B cell (primary cell): Measurements from ENCODE around the gene GAMT. TPM values are rescaled to one million over a fixed set of nuclear protein-coding genes. Genes with fewer than 3 reads are reported as not detected.

ENCODE experiments used
- ATAC-seq: fragments of 200-7000 bp; cut with Tn5 transposase; one replicate; pipeline ENCODE4 v1.10.0; 2021; ENCODE audit warnings: low read depth, mild to moderate bottlenecking, moderate number of reproducible peaks, moderate library complexity
- CTCF ChIA-PET: fragments of 350-600 bp; sonication (Branson Sonifier 250); formaldehyde crosslinking; loops from one replicate; lab custom pipeline; 2021; ENCODE audit warnings: antibody characterized with exemption, inconsistent platforms; lab: Charles Lee
- POLR2A ChIA-PET: fragments of 350-600 bp; sonication (Branson Sonifier 250); formaldehyde crosslinking; loops from one replicate; lab custom pipeline; 2021; ENCODE audit warnings: antibody characterized with exemption; lab: Charles Lee
- DNase-seq: peaks from one replicate; pipeline ENCODE4 v3.0.0; 2013
- H2AFZ ChIP-seq: 2 replicates; pipeline ENCODE4 v1.6.1; 2012; ENCODE audit warnings: mild to moderate bottlenecking, low read depth, low read length; ENCODE audit not compliant: insufficient read depth, poor library complexity, severe bottlenecking
- H3K27ac ChIP-seq, 2 donors: 1 replicate in 1 of 2; 2 replicates in 1 of 2; pipeline ENCODE4 v1.5.1; 2012 to 2013; ENCODE audit warnings: low read length in 2 of 2, mild to moderate bottlenecking in 2 of 2, moderate library complexity in 1 of 2
- H3K27me3 ChIP-seq, 4 experiments: fragments of 200-600 bp in 1 of 4; sonication (generic) in 1 of 4; replicated peaks in 1 of 4; 1 replicate in 2 of 4; 2 replicates in 2 of 4; pipeline versions ENCODE4 v1.6.1 to v1.7.0; 2013 to 2016; ENCODE audit warnings: low read length in 3 of 4, mild to moderate bottlenecking in 2 of 4, mixed read lengths in 1 of 4, moderate library complexity in 1 of 4; ENCODE audit not compliant: insufficient read depth in 4 of 4, control insufficient read depth in 3 of 4; ENCODE audit errors: control extremely low read depth in 1 of 4
- H3K36me3 ChIP-seq, 2 experiments: replicated peaks in 1 of 2; 1 replicate in 1 of 2; 2 replicates in 1 of 2; pipeline versions ENCODE4 v1.6.1 to v1.7.1; 2013; ENCODE audit warnings: low read length in 1 of 2; ENCODE audit not compliant: insufficient read depth in 2 of 2, control insufficient read depth in 1 of 2; ENCODE audit errors: control extremely low read depth in 1 of 2, extremely low read depth in 1 of 2
- H3K4me1 ChIP-seq, 2 donors: fragments of 200-600 bp in 1 of 2; sonication (generic) in 1 of 2; 1 replicate in 1 of 2; 2 replicates in 1 of 2; pipeline versions ENCODE4 v1.5.1 to v1.6.1; 2013 to 2017; ENCODE audit warnings: low read length in 2 of 2; ENCODE audit not compliant: control insufficient read depth in 2 of 2, insufficient read depth in 2 of 2
- H3K4me2 ChIP-seq: replicated peaks from 2 replicates; pipeline ENCODE3; 2012; ENCODE audit warnings: mild to moderate bottlenecking, low read depth, low read length; ENCODE audit not compliant: poor library complexity, severe bottlenecking
- H3K4me3 ChIP-seq, 5 experiments: fragments of 200-600 bp in 1 of 5; sonication (generic) in 1 of 5; 1 replicate in 3 of 5; 2 replicates in 2 of 5; pipeline versions ENCODE4 v1.5.1 to v1.7.0; 2011 to 2016; ENCODE audit warnings: low read length in 4 of 5, mild to moderate bottlenecking in 4 of 5, low read depth in 2 of 5, control low read depth in 1 of 5, moderate library complexity in 1 of 5; ENCODE audit not compliant: insufficient read depth in 1 of 5; ENCODE audit errors: control extremely low read depth in 1 of 5, extremely low read depth in 1 of 5
- H3K79me2 ChIP-seq: fragments of 200-600 bp; sonication (generic); one replicate; pipeline ENCODE4 v1.6.0; 2016; ENCODE audit warnings: low read length; ENCODE audit not compliant: control insufficient read depth, insufficient read depth
- H3K9ac ChIP-seq: fragments of 200-600 bp; sonication (generic); 2 replicates; pipeline ENCODE4 v1.6.1; 2017; ENCODE audit warnings: mild to moderate bottlenecking, low read length, moderate library complexity
- H3K9me3 ChIP-seq, 3 donors: one replicate each; pipeline versions ENCODE4 v1.6.1 to v1.7.1; 2013; ENCODE audit warnings: low read length in 2 of 3; ENCODE audit not compliant: control insufficient read depth in 2 of 3, insufficient read depth in 1 of 3; ENCODE audit errors: control extremely low read depth in 1 of 3
- H4K20me1 ChIP-seq: 2 replicates; pipeline ENCODE4 v1.6.0; 2012; ENCODE audit warnings: mild to moderate bottlenecking, low read length; ENCODE audit not compliant: insufficient read depth, control insufficient read depth, poor library complexity, severe bottlenecking
- H3K27ac Mint-ChIP-seq: one replicate; pipeline ENCODE4 v1.8.0; 2021; ENCODE audit warnings: mixed read lengths
- H3K27me3 Mint-ChIP-seq: one replicate; pipeline ENCODE4 v1.8.0; 2021; ENCODE audit warnings: mixed read lengths
- H3K4me1 Mint-ChIP-seq: one replicate; pipeline ENCODE4 v1.8.0; 2021; ENCODE audit warnings: mixed read lengths
- H3K4me3 Mint-ChIP-seq: one replicate; pipeline ENCODE4 v1.8.0; 2021; ENCODE audit warnings: mixed read lengths
- H3K9me3 Mint-ChIP-seq: one replicate; pipeline ENCODE4 v1.8.0; 2022; ENCODE audit warnings: mixed read lengths; ENCODE audit not compliant: insufficient read depth
- CTCF ChIP-seq: fragments of 200-600 bp; IDR thresholded peaks from one replicate; pipeline ENCODE4 v1.8.0; 2022; ENCODE audit warnings: antibody characterized with exemption, mild to moderate bottlenecking
- EZH2 ChIP-seq: IDR thresholded peaks from 2 replicates; pipeline ENCODE4 v1.6.1; 2012; ENCODE audit warnings: borderline replicate concordance, low read depth, mild to moderate bottlenecking, moderate library complexity, low read length; ENCODE audit not compliant: insufficient read depth, poor library complexity, severe bottlenecking
- WGBS: methylation state at CpG from one replicate; pipeline ENCODE4 v1.1.5; 2013; ENCODE audit warnings: missing lambda C conversion rate; ENCODE audit not compliant: insufficient coverage; 5-methylcytosine and 5-hydroxymethylcytosine counted together
- intact Hi-C: fragments of 100-400 bp; cut with micrococcal nuclease; formaldehyde crosslinking; loops from one replicate; pipeline ENCODE4 v1.10.0; 2022
- polyA plus RNA-seq: library from polyadenylated mRNA; depleted of rRNA; stranded (reverse); fragments of >200 nt; gene quantifications from 2 replicates; pipeline ENCODE4 v1.2.3, GENCODE V29; 2012
- total RNA-seq, 2 donors: library from RNA; stranded (reverse); fragments of 120-200 nt in 1 of 2; gene quantifications; 1 replicate in 1 of 2; 2 replicates in 1 of 2; pipeline versions ENCODE4 v1.2.3 to v1.2.4, GENCODE V29; 2013 to 2022

GAMT gene
- total and polyA plus RNA-seq, 2 donors (not counting 1 experiment from before 2014, with no cell fraction given): 8.8 to 12.1 TPM

- Mint-ChIP-seq H3K9me3 (no peaks in the 10 kb centered on the region), H3K4me1 (peaks cover 6% of the 10 kb centered on the region), H3K27me3 (no peaks in the 10 kb centered on the region), H3K4me3 (no peak overlapping the region), H3K27ac (no peak overlapping the region)
- Histone ChIP-seq H3K27me3 (no peaks in the 10 kb centered on the region), H2AFZ (no peak overlapping the region), H4K20me1 (no peaks in the 10 kb centered on the region), H3K9ac (no peak overlapping the region), H3K4me3 (no peak overlapping the region), H3K79me2 (no peaks in the 10 kb centered on the region), H3K4me1 (peaks cover 6 to 9% of the 10 kb centered on the region in 2 donors), H3K36me3 (peaks cover 0 to 18% of the 10 kb centered on the region in 2 experiments), H3K27ac (no peak overlapping the region), H3K9me3 (no peaks in the 10 kb centered on the region), H3K4me2 (no peak overlapping the region)
- intact Hi-C loops: no loop called here
- no peak for DNase-seq
- CTCF ChIA-PET: no interaction called here
- WGBS: 67% methylated on average over 22 of the region's 25 CpGs
- ATAC-seq: no peak
- POLR2A ChIA-PET: no interaction called here
- no peak for TF ChIP-seq CTCF
- no peak for TF ChIP-seq EZH2
These were observed 5.1 kb downstream of the GAMT start for GRCh38 chr19:1396019-1396767.
